ENCODE results near the gene FABP6. TPM values are rescaled to one million over a fixed set of nuclear protein-coding genes. Genes with fewer than 3 reads are reported as not detected.

Gene FABP6
- total RNA-seq, 1 experiment from 2014 or later, result 2.9 TPM

- POLR2A ChIA-PET, result no interaction called here
- Mint-ChIP-seq H3K9me3 (peaks cover 9% of the 10 kb centered on the region), H3K36me3 (peaks cover 14% of the 10 kb centered on the region), H3K27ac (peak overlapping the region; percentile 82), H3K4me1 (peaks cover 28% of the 10 kb centered on the region), H3K27me3 (ENCODE audit: low read depth) (no peaks in the 10 kb centered on the region), H3K4me3 (no peak overlapping the region)
- TF ChIP-seq ZNF396 (CRISPR knock-in tag; IDR thresholded peaks at IDR 0.05; ENCODE audit: borderline replicate concordance), result no peak
- no peak for TF ChIP-seq ARID4B (CRISPR knock-in tag; IDR thresholded peaks at IDR 0.05; ENCODE audit: borderline replicate concordance)
- no peak for TF ChIP-seq MXD4 (CRISPR knock-in tag; IDR thresholded peaks at IDR 0.05; ENCODE audit: borderline replicate concordance)
- TF ChIP-seq ZBTB21 (CRISPR knock-in tag; IDR thresholded peaks at IDR 0.05; ENCODE audit: borderline replicate concordance), result no peak
- ATAC-seq, result no peak
- DNase-seq (ENCODE audit: low spot score), result no peak
- CTCF ChIA-PET, result interaction anchor here (0.7 kb wide), 1 partner anchor 9 kb away, joined by 5 read pairs; no protein-coding TSS in a partner anchor
Measured at GRCh38 chr5:160235731-160236130, 6.4 kb downstream of the FABP6 start.

GRCh38 chr5:160237571-160238093, 8.3 kb downstream of the FABP6 start:
- H3K36me3 Mint-ChIP-seq, result peaks cover 14% of the 10 kb centered on the region
- TF ChIP-seq USF2 (CRISPR knock-in tag; IDR thresholded peaks at IDR 0.05) (peak; percentile 70), MYBL2 (CRISPR knock-in tag; IDR thresholded peaks at IDR 0.05) (no peak), USF1 (CRISPR knock-in tag; IDR thresholded peaks at IDR 0.05) (0 out of 2 replicates have a peak, but pooled peaks have one; percentile 24), OVOL2 (CRISPR knock-in tag; IDR thresholded peaks at IDR 0.05; ENCODE audit: borderline replicate concordance) (no peak), FOXK1 (CRISPR knock-in tag; IDR thresholded peaks at IDR 0.05) (peak; percentile 34; the same call in 1 of the 2 replicates), TP53 (CRISPR knock-in tag; IDR thresholded peaks at IDR 0.05) (0 out of 2 replicates have a peak, but pooled peaks have one; percentile 48), HMGA2 (CRISPR knock-in tag; IDR thresholded peaks at IDR 0.05) (no peak), MXD4 (CRISPR knock-in tag; IDR thresholded peaks at IDR 0.05; ENCODE audit: borderline replicate concordance) (no peak), ETV6 (CRISPR knock-in tag; IDR thresholded peaks at IDR 0.05) (0 out of 2 replicates have a peak, but pooled peaks have one; percentile 65), ZNF425 (CRISPR knock-in tag; conservative IDR thresholded peaks at IDR 0.05) (no peak), MAX (CRISPR knock-in tag; IDR thresholded peaks at IDR 0.05) (peak; percentile 75; the same call in 1 of the 2 replicates), ZNF423 (CRISPR knock-in tag; IDR thresholded peaks at IDR 0.05) (no peak)
- no peaks in the 10 kb centered on the region for H3K27me3 Mint-ChIP-seq (ENCODE audit: low read depth)
- ATAC-seq (peak; percentile 89), DNase-seq (ENCODE audit: low spot score) (peak; percentile 56)
- CTCF ChIA-PET, result interaction anchor here (0.9 to 10.9 kb wide), 6 partner anchors 29 to 216 kb away, joined by 3 to 101 read pairs (median 4); no protein-coding TSS in a partner anchor
- peak overlapping the region; percentile 52 for H3K27ac Mint-ChIP-seq
- H3K4me1 Mint-ChIP-seq, result peaks cover 29% of the 10 kb centered on the region
- H3K9me3 Mint-ChIP-seq, result peaks cover 9% of the 10 kb centered on the region
- H3K4me3 Mint-ChIP-seq, result no peak overlapping the region
- POLR2A ChIA-PET, result interaction anchor here (0.6 kb wide), 1 partner anchor 78 kb away, joined by 3 read pairs; no protein-coding TSS in a partner anchor
